Measurements from ENCODE around the gene EIF3C.
A peak's percentile ranks its signal among the peaks of the same experiment; 100 is the strongest.
"Not testable (repeated sequence)": the region's sequence is repeated elsewhere in the genome, so short reads cannot be mapped to it uniquely, and the experiment has no call there.

Gene EIF3C

GRCh38 chr16:28749997-28750465, 38.8 kb downstream of the EIF3C start:
- peak; percentile 38 for DNase-seq (ENCODE audit: low spot score)

GRCh38 chr16:28750469-28751067, 39.3 kb downstream of the EIF3C start:
- not testable (repeated sequence) for DNase-seq (ENCODE audit: low spot score)

- not testable (repeated sequence) for DNase-seq (ENCODE audit: low spot score)
These were observed 40.2 kb downstream of the EIF3C start, which contains the start of gene NPIPB9 for GRCh38 chr16:28751487-28751886. Gene NPIPB9, plus strand, starts transcription at chr16:28751787.

GRCh38 chr16:28781697-28782096, 70.4 kb downstream of the EIF3C start:
- DNase-seq (ENCODE audit: low spot score): not testable (repeated sequence)

- DNase-seq (ENCODE audit: low spot score): not testable (repeated sequence)
These were observed 71.1 kb downstream of the EIF3C start for GRCh38 chr16:28782357-28782756.

Data from CD4-positive, alpha-beta T cell treated with Interleukin-15 for 4 hours (primary cell).